SW 1271 (cell line): ENCODE results near the gene RIBC2.
"Not testable (repeated sequence)": the region's sequence is repeated elsewhere in the genome, so short reads cannot be mapped to it uniquely, and the experiment has no call there.

Source experiments
- DNase-seq, 2 experiments: peaks; one replicate each; lab custom pipeline; 2025; lab: John Stamatoyannopoulos, UW

The RIBC2 gene

GRCh38 chr22:45448431-45448830, 34.9 kb downstream of the RIBC2 start:
- no peak for DNase-seq

- not testable (repeated sequence) for DNase-seq
These were observed 35.9 kb downstream of the RIBC2 start for GRCh38 chr22:45449442-45449841.

DNA sequence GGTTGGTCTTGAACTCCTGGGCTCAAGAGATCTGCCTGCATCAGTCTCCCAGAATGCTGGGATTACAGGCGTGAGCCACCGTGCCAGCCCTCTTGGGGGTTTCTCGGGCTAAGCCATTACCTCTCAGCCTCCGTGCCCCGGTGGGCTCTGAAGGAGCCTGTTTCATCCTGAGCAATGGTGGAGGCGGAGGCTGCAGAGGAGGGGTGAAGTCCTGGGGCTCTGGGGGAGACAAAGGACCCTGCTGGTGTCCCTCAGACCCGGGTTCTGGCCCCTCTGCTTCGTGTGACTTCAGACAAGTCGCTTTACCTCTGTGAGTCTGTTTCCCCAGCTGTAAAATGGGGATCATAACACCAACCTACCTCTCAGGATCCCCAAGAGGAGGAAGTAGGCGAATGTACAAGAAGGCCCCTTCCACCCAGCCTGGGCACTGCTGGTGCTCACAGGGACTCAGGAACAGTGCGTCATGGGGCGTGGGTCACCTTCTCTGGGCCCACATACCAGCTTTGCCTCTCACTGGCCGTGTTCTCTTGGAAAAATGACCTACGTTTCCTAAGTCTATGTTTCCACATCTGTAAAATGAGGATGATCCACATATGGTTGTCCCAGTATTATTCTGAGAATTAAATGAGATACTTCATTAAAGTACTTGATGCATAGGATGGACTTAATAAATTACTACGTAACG, 36.8 kb downstream of the RIBC2 start:
- DNase-seq: no peak

- DNase-seq: no peak
These were observed 37.6 kb downstream of the RIBC2 start for GRCh38 chr22:45450921-45451651.

GRCh38 chr22:45451972-45452371, 38.5 kb downstream of the RIBC2 start:
- no peak for DNase-seq

- no peak for DNase-seq
These were observed 39.3 kb downstream of the RIBC2 start for GRCh38 chr22:45452565-45453379.

DNA sequence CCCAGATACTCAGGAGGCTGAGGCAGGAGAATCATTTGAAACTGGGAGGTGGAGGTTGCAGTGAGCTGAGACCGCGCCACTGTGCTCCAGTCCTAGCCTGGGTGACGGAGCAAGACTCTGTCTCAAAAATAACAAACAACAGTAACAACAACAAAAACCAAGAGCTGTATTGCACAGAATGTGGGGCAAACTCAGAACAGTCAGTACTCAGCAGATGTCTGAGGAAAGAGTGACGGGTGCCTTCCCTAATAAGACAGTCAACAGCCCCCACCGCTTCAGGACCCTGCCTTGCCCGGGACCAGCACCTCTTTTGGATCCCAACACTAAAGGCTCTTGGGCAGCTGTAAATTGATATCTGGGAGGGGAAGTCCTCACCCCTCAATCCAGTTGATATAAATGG, 40.3 kb downstream of the RIBC2 start:
- DNase-seq: no peak

DNA sequence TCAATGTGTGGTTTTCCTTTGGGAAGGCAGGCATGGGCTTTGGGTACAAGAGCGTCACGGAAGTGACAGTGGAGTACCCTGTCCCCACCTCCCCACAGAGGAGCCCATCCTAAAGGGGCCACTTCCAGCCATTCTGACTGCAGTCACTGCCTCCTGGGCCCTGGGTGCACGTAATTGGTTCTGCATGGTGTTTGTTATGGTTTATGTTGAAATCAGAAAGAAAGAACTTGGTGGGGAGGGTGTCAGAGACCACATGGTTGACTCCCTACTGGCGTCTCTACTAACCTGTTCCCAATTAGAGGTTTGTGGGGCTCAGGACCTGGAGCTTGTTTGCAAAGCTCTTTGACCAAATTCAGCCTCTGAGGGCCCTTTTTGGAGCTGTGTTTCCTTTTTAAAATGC, 40.8 kb downstream of the RIBC2 start:
- DNase-seq: no peak

DNA sequence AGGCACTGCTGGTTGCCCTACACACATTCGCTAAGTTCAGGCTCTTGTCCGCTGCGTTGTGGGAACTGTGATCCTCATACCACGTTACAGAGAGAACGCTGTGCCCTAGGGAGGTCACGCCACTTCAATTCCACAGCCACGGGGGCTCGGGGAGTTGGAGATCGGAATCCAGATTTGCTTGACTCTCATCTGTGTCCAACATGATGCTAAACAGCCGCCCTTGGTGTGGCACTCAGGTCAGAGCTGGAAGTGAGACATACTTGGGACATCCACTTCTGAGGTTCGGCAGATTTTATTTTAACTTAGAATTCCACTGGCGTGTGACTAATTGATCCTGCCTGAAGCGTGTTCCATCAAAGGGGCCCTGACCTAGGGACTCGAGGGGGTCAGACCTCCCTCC, 41.7 kb downstream of the RIBC2 start:
- DNase-seq: no peak

DNA sequence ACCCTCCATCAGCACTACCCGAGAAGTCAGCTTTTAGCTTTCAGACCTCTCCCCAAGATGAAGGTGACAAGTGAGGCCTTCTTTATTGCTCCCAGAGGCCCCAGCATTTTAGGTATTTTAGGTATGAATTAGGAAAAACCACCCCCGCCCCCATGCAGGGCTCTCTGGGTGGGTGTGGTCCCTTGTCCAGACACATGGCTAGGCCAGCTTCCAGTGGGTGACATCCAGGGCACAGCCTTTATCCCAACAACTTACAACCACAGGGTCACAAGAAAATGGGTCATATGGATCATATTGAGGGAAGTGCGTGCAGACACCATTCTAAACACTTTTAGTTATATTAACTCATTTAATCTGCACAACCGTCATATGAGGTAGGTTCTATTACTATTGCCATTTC, 42.1 kb downstream of the RIBC2 start:
- DNase-seq: no peak

GRCh38 chr22:45456811-45457210, 43.3 kb downstream of the RIBC2 start:
- no peak for DNase-seq

GRCh38 chr22:45458532-45458931, 45.0 kb downstream of the RIBC2 start:
- DNase-seq: no peak

GRCh38 chr22:45459235-45459634, 45.7 kb downstream of the RIBC2 start:
- DNase-seq: no peak

DNA sequence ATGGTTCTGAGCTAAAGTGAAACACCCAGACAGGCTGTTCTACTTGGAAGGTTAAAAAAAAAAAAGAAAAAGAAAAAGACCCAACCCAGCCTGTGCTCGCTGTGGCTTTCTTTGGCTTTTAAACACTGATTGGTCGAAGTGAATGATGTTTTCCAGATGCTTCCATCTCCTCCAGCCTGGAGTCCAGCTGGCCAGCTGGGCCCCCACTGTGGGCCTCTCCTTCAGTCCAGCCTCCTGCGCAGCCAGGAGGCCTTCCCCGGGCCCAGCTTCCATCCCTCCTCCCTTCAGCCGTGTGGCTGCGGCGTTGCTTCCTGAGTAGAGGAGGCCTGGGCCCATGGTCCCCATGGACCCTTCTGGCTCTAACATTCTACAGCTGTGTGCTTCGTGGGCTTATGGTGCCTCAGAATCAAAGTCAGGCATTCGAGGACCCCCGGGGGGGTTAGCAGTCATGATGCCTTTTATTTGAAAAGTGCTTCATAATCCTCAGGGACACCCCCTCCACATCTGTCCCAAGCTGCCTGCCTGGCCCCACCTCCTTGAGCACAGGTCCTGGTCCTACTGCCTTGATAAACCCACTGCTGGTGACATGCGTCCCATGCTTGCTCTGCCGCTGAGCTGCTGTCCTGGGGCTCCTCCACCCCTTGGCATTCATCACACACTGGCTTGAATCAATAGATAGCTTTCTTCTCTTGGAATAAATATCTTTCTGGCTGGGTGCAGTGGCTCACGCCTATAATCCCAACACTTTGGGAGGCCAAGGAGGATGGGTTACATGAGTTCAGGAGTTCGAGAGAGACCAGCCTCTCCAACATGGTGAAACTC, 47.0 kb downstream of the RIBC2 start:
- DNase-seq: no peak

GRCh38 chr22:45462034-45462655, 48.7 kb downstream of the RIBC2 start:
- DNase-seq: no peak

DNA sequence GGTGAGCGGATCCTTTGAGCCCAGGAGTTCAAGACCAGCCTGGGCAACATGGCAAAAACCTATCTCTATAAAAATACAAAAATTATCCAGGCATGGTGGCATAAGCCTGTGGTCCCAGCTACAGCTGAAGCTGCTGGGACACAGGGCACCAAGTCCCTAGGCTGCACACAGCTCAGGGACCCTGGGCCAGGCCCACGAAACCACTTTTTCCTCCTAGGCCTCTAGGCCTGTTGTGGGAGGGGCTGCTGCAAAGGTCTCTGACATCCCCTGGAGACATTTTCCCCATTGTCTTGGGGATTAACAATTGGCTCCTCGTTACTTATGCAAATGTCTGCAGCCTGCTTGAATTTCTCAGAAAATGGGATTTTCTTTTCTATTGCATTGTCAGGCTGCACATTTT, 50.2 kb downstream of the RIBC2 start:
- DNase-seq: not testable (repeated sequence)

- no peak for DNase-seq
These were observed 52.1 kb downstream of the RIBC2 start for GRCh38 chr22:45465633-45466032.

GRCh38 chr22:45468872-45469271, 55.4 kb downstream of the RIBC2 start:
- DNase-seq: no peak

DNA sequence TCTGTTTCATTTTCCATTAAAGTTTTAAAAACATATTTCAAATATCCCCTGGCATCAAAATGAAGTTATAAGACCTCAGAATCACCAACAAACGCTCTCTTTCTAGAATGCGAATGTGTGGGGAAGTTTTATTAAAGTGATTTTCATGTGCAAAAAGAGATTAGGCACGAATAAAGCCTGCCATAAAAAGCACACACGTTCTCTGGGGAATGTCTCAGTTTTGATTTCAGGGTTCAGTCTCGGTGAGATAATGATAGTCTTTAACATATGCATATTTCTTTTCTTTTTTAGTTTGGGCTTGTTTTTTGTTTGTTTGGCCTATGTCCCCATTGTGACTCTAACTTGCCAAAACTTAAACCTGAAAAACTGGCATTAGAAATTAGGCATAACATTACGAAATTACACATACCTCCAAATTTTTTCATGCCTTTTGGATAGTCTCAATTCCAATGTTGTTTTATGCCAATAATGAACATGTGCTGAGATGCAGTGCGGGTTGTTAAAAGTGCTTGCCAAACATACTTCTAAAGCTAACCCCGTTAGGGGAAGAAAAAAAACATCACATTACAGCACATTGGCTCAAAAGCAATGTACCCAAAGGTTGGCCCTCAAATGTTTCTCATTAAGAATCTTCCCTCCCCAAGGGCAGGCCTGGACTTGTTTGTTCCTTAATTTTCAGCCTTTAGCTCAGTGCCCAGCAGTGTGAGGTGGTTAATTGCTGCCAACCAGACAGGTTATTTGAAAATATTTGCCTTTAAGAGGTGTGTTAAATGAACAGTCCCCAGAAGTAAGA, 56.0 kb downstream of the RIBC2 start:
- no peak for DNase-seq

- DNase-seq: no peak
These were observed 57.4 kb downstream of the RIBC2 start for GRCh38 chr22:45470871-45471270.

- DNase-seq: no peak
These were observed 58.9 kb downstream of the RIBC2 start for GRCh38 chr22:45472426-45472825.
